HEK293T (cell line): ENCODE measurements around the gene DPYSL4.

Experiments
- CTCF ChIA-PET: fragments of 350-600 bp; formaldehyde crosslinking; extraction: SDS; loops from one replicate; lab custom pipeline; 2021; ENCODE audit warnings: antibody characterized with exemption, inconsistent platforms; lab: Yijun Ruan, JAX
- POLR2A ChIA-PET: fragments of 350-600 bp; formaldehyde crosslinking; extraction: SDS; loops from one replicate; lab custom pipeline; 2020; ENCODE audit warnings: antibody characterized with exemption, inconsistent platforms; lab: Yijun Ruan, JAX
- DNase-seq: peaks from one replicate; pipeline ENCODE4 v3.0.0; 2012; ENCODE audit warnings: mixed read lengths; ENCODE audit errors: extremely low spot score
- ARNT ChIP-seq: fragments of 450-650 bp; IDR thresholded peaks from 2 replicates; pipeline ENCODE4 v1.6.1; 2017; ENCODE audit warnings: mild to moderate bottlenecking
- BHLHE40 ChIP-seq: fragments of 450-650 bp; IDR thresholded peaks from 2 replicates; pipeline ENCODE4 v1.6.1; 2016; ENCODE audit warnings: mild to moderate bottlenecking, moderate library complexity, borderline replicate concordance
- CTBP1 ChIP-seq: fragments of 450-650 bp; IDR thresholded peaks from 2 replicates; pipeline ENCODE4 v1.6.1; 2016; ENCODE audit warnings: borderline replicate concordance
- ELF4 ChIP-seq: fragments of 450-650 bp; IDR thresholded peaks from 2 replicates; pipeline ENCODE4 v1.6.1; 2017; ENCODE audit warnings: antibody characterized with exemption
- FOXA1 ChIP-seq: fragments of 450-650 bp; IDR thresholded peaks from 2 replicates; pipeline ENCODE4 v1.6.1; 2016; ENCODE audit warnings: mild to moderate bottlenecking
- FOXK2 ChIP-seq: fragments of 450-650 bp; IDR thresholded peaks from 2 replicates; pipeline ENCODE4 v1.6.1; 2016; ENCODE audit warnings: mild to moderate bottlenecking
- FOXM1 ChIP-seq: fragments of 450-650 bp; IDR thresholded peaks from 2 replicates; pipeline ENCODE4 v1.6.1; 2017; ENCODE audit warnings: mild to moderate bottlenecking, borderline replicate concordance
- HDGF ChIP-seq: fragments of 450-650 bp; IDR thresholded peaks from 2 replicates; pipeline ENCODE4 v1.6.1; 2017; ENCODE audit warnings: antibody characterized with exemption, borderline replicate concordance
- L3MBTL2 ChIP-seq: fragments of 450-650 bp; conservative IDR thresholded peaks from 2 replicates; pipeline ENCODE4 v1.6.1; 2016; ENCODE audit warnings: mild to moderate bottlenecking
- LEF1 ChIP-seq: fragments of 450-650 bp; IDR thresholded peaks from 2 replicates; pipeline ENCODE4 v1.6.1; 2017; ENCODE audit warnings: mild to moderate bottlenecking, borderline replicate concordance
- NFRKB ChIP-seq: fragments of 450-650 bp; IDR thresholded peaks from 2 replicates; pipeline ENCODE4 v1.6.1; 2016; ENCODE audit warnings: mild to moderate bottlenecking, moderate library complexity
- PKNOX1 ChIP-seq: fragments of 450-650 bp; IDR thresholded peaks from 2 replicates; pipeline ENCODE4 v1.6.1; 2016
- SP1 ChIP-seq: fragments of 450-650 bp; IDR thresholded peaks from 2 replicates; pipeline ENCODE4 v1.6.1; 2017
- SUZ12 ChIP-seq: fragments of 450-650 bp; IDR thresholded peaks from 2 replicates; pipeline ENCODE4 v1.6.1; 2016; ENCODE audit warnings: mild to moderate bottlenecking
- TARDBP ChIP-seq: fragments of 450-650 bp; IDR thresholded peaks from 2 replicates; pipeline ENCODE4 v1.6.1; 2016
- ZNF384 ChIP-seq: fragments of 450-650 bp; IDR thresholded peaks from 2 replicates; pipeline ENCODE4 v1.6.1; 2016

Gene DPYSL4

GRCh38 chr10:132165416-132165980 lies 21.2 kb upstream of the DPYSL4 start:
- POLR2A ChIA-PET, result no interaction called here
- CTCF ChIA-PET, result no interaction called here
- TF ChIP-seq HDGF (no peak), ELF4 (no peak), FOXK2 (no peak), ARNT (no peak), LEF1 (no peak), BHLHE40 (no peak), FOXM1 (no peak), NFRKB (no peak), SP1 (no peak), TARDBP (no peak), FOXA1 (no peak), PKNOX1 (no peak), CTBP1 (no peak)
- DNase-seq, result no peak

GRCh38 chr10:132166216-132166950 lies 20.4 kb upstream of the DPYSL4 start:
- DNase-seq, result no peak
- ChIA-PET POLR2A (no interaction called here), CTCF (no interaction called here)
- TF ChIP-seq FOXM1 (no peak), ZNF384 (no peak), SP1 (no peak), ARNT (no peak), LEF1 (no peak), ELF4 (no peak), PKNOX1 (no peak), BHLHE40 (no peak), HDGF (no peak)

- CTCF ChIA-PET, result no interaction called here
- POLR2A ChIA-PET, result no interaction called here
- no peak for DNase-seq
- no peak for TF ChIP-seq FOXK2
- TF ChIP-seq ZNF384, result no peak
- no peak for TF ChIP-seq TARDBP
- TF ChIP-seq CTBP1, result no peak
- TF ChIP-seq NFRKB, result no peak
- no peak for TF ChIP-seq ELF4
- TF ChIP-seq ARNT, result no peak
Measured at GRCh38 chr10:132167041-132167674, 19.6 kb upstream of the DPYSL4 start.

GRCh38 chr10:132167976-132168375 lies 18.8 kb upstream of the DPYSL4 start:
- no peak for TF ChIP-seq TARDBP
- no peak for DNase-seq
- CTCF ChIA-PET, result no interaction called here
- POLR2A ChIA-PET, result no interaction called here

- ChIA-PET POLR2A (no interaction called here), CTCF (no interaction called here)
- TF ChIP-seq L3MBTL2 (no peak), TARDBP (no peak), FOXA1 (no peak), PKNOX1 (no peak), NFRKB (no peak), CTBP1 (no peak), FOXM1 (no peak), HDGF (no peak), BHLHE40 (no peak), FOXK2 (no peak)
- no peak for DNase-seq
Measured at GRCh38 chr10:132168571-132169030, 18.1 kb upstream of the DPYSL4 start.

GRCh38 chr10:132169031-132169765 lies 17.6 kb upstream of the DPYSL4 start:
- TF ChIP-seq LEF1, result no peak
- TF ChIP-seq ELF4, result no peak
- no peak for TF ChIP-seq NFRKB
- no peak for TF ChIP-seq SUZ12
- TF ChIP-seq FOXA1, result no peak
- TF ChIP-seq ZNF384, result no peak
- no peak for TF ChIP-seq PKNOX1
- no peak for TF ChIP-seq FOXK2
- no peak for TF ChIP-seq L3MBTL2
- no peak for TF ChIP-seq BHLHE40
- TF ChIP-seq TARDBP, result no peak
- TF ChIP-seq ARNT, result no peak
- CTCF ChIA-PET, result no interaction called here
- POLR2A ChIA-PET, result no interaction called here
- DNase-seq, result no peak
